Esophagus (tissue), 2 donors: Measurements from ENCODE around the gene ZBTB9. TPM values are rescaled to one million over a fixed set of nuclear protein-coding genes. Genes with fewer than 3 reads are reported as not detected.

Source experiments
- H3K27ac ChIP-seq, 2 donors: one replicate each; pipeline ENCODE4 v1.5.1; 2013; ENCODE audit warnings: low read depth in 2 of 2, mild to moderate bottlenecking in 2 of 2, inconsistent platforms in 1 of 2, low read length in 1 of 2, moderate library complexity in 1 of 2
- H3K27me3 ChIP-seq, 2 donors: one replicate each; pipeline ENCODE4 v1.6.1; 2013; ENCODE audit warnings: low read length in 2 of 2, control low read depth in 1 of 2, mild to moderate bottlenecking in 1 of 2; ENCODE audit not compliant: insufficient read depth in 2 of 2, control insufficient read depth in 1 of 2
- H3K36me3 ChIP-seq, 2 donors: one replicate each; pipeline ENCODE4 v1.6.1; 2013; ENCODE audit warnings: low read length in 1 of 2; ENCODE audit not compliant: control insufficient read depth in 2 of 2, insufficient read depth in 2 of 2
- H3K4me1 ChIP-seq, 2 donors: one replicate each; pipeline ENCODE4 v1.6.1; 2013; ENCODE audit warnings: low read length in 1 of 2; ENCODE audit not compliant: control insufficient read depth in 2 of 2, insufficient read depth in 2 of 2
- H3K4me3 ChIP-seq, 2 donors: one replicate each; pipeline ENCODE4 v1.5.1; 2013; ENCODE audit warnings: low read length in 2 of 2, mild to moderate bottlenecking in 2 of 2, low read depth in 1 of 2, moderate library complexity in 1 of 2
- H3K9me3 ChIP-seq, 2 donors: one replicate each; pipeline ENCODE4 v1.6.1; 2013; ENCODE audit warnings: mild to moderate bottlenecking in 2 of 2, low read depth in 1 of 2, low read length in 1 of 2, moderate library complexity in 1 of 2; ENCODE audit not compliant: control insufficient read depth in 2 of 2, insufficient read depth in 1 of 2
- WGBS, 2 donors: extraction: QIAGEN DNeasy Blood & Tissue Kit; methylation state at CpG; one replicate each; pipeline ENCODE4 v1.1.7; 2013; 5-methylcytosine and 5-hydroxymethylcytosine counted together
- polyA plus RNA-seq, 2 donors: library from polyadenylated mRNA; stranded (reverse); fragments of 200-250 nt; gene quantifications; one replicate each; pipeline ENCODE4 v1.2.3, GENCODE V29; 2013
- donor health status: healthy with polysubstance abuse.
- donor health status: Bipolar disorder and iron deficiency.

The ZBTB9 gene
- polyA plus RNA-seq, 2 donors: 3.6 to 3.9 TPM

- Histone ChIP-seq H3K4me1 (no peaks in the 10 kb centered on the region), H3K36me3 (no peaks in the 10 kb centered on the region), H3K9me3 (no peaks in the 10 kb centered on the region), H3K27ac (no peak overlapping the region), H3K27me3 (no peaks in the 10 kb centered on the region), H3K4me3 (no peak overlapping the region)
- WGBS, 2 donors: 62 to 66% methylated on average over 7 of the region's 7 CpGs
These were observed 51.4 kb downstream of the ZBTB9 start for GRCh38 chr6:33505548-33506370.

Other genes starting within 250 kb of the ZBTB9 start
- gene HSD17B8, start 249.9 kb upstream of the ZBTB9 start, polyA plus RNA-seq: 10 to 100 TPM; 16.7 to 33.7 TPM
- 10 to 100 TPM; 26.7 to 32.4 TPM for gene RING1, start 246.1 kb upstream of the ZBTB9 start, polyA plus RNA-seq
- 10 to 100 TPM; 44.9 to 48.9 TPM for gene VPS52, start 182.7 kb upstream of the ZBTB9 start, polyA plus RNA-seq
- 1,000 to 10,000 TPM; 7,154 to 7,464 TPM for gene RPS18, start 182.5 kb upstream of the ZBTB9 start, polyA plus RNA-seq
- 10 to 100 TPM; 21.1 to 27.2 TPM for gene B3GALT4, start 177.5 kb upstream of the ZBTB9 start, polyA plus RNA-seq
- gene WDR46, start 165.3 kb upstream of the ZBTB9 start, polyA plus RNA-seq: 10 to 100 TPM; 38.6 to 44.5 TPM
- 100 to 1,000 TPM; 127 to 293 TPM for gene PFDN6, start 165.0 kb upstream of the ZBTB9 start, polyA plus RNA-seq
- gene RGL2, start 155.6 kb upstream of the ZBTB9 start, polyA plus RNA-seq: 100 to 1,000 TPM in 1 of 2 donors, 10 to 100 TPM in 1; 58.7 to 134 TPM
- gene TAPBP, start 140.5 kb upstream of the ZBTB9 start, polyA plus RNA-seq: 10 to 100 TPM; 20.1 to 39.8 TPM
- 10 to 100 TPM; 10.2 to 11.6 TPM for gene ZBTB22, start 136.8 kb upstream of the ZBTB9 start, polyA plus RNA-seq
- gene DAXX, start 131.6 kb upstream of the ZBTB9 start, polyA plus RNA-seq: 10 to 100 TPM; 27.8 to 28.7 TPM
- gene KIFC1, start 62.8 kb upstream of the ZBTB9 start, polyA plus RNA-seq: 10 to 100 TPM; 12.5 to 15.0 TPM
- gene PHF1, start 43.6 kb upstream of the ZBTB9 start, polyA plus RNA-seq: 10 to 100 TPM; 27.3 to 46.0 TPM
- 100 to 1,000 TPM in 1 of 2 donors, 10 to 100 TPM in 1; 80.2 to 119 TPM for gene CUTA, start 36.5 kb upstream of the ZBTB9 start, polyA plus RNA-seq
- 10 to 100 TPM in 1 of 2 donors, 1 to 10 TPM in 1; 4.1 to 18.2 TPM for gene SYNGAP1, start 34.5 kb upstream of the ZBTB9 start, polyA plus RNA-seq
- 10 to 100 TPM; 20.4 to 22.6 TPM for gene BAK1, start 125.7 kb downstream of the ZBTB9 start, polyA plus RNA-seq
- gene ITPR3, start 166.7 kb downstream of the ZBTB9 start, polyA plus RNA-seq: 10 to 100 TPM; 11.9 to 15.0 TPM